Measurements from ENCODE around the gene PRPF19. TPM values are rescaled to one million over a fixed set of nuclear protein-coding genes. Genes with fewer than 3 reads are reported as not detected.

PRPF19 gene
- total and polyA plus RNA-seq, 9 of the 15 experiments (the other 6 are each of a cell fraction or from before 2014, with no cell fraction given) = 9.4 to 212 (median 73.2) TPM

DNA sequence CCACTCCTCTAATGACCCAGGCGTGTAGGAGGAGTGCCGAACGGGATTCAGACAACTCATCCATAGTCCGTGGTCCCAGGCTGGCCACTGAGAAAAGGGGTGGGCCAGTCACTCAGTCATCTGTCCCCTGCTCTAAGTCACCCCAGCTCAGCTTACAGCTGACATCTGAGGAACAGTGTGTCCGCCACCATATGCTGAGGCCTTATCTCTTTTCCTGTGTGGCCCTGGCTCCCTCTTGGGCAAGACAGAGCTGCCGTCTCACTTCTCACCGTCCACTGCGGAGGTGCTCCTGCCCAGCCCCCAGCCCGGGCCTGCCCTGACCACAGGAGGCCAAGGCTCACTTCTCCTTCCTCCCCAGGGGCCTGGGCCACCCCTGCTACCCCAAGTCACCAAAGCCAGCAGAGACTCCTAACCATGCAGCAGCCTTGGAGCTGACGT lies 57.7 kb downstream of the PRPF19 start (continued):
- no peak for TF ChIP-seq ZBTB49 (CRISPR knock-in tag; IDR thresholded peaks at IDR 0.05; ENCODE audit: borderline replicate concordance)
- TF ChIP-seq RAD51 (IDR thresholded peaks at IDR 0.05; ENCODE audit: borderline replicate concordance, low read depth) = no peak
- no peak for TF ChIP-seq SETDB1 (IDR thresholded peaks at IDR 0.05; ENCODE audit: low read length)
- TF ChIP-seq ARID2 (IDR thresholded peaks at IDR 0.05) = no peak
- TF ChIP-seq, protein P1, sequence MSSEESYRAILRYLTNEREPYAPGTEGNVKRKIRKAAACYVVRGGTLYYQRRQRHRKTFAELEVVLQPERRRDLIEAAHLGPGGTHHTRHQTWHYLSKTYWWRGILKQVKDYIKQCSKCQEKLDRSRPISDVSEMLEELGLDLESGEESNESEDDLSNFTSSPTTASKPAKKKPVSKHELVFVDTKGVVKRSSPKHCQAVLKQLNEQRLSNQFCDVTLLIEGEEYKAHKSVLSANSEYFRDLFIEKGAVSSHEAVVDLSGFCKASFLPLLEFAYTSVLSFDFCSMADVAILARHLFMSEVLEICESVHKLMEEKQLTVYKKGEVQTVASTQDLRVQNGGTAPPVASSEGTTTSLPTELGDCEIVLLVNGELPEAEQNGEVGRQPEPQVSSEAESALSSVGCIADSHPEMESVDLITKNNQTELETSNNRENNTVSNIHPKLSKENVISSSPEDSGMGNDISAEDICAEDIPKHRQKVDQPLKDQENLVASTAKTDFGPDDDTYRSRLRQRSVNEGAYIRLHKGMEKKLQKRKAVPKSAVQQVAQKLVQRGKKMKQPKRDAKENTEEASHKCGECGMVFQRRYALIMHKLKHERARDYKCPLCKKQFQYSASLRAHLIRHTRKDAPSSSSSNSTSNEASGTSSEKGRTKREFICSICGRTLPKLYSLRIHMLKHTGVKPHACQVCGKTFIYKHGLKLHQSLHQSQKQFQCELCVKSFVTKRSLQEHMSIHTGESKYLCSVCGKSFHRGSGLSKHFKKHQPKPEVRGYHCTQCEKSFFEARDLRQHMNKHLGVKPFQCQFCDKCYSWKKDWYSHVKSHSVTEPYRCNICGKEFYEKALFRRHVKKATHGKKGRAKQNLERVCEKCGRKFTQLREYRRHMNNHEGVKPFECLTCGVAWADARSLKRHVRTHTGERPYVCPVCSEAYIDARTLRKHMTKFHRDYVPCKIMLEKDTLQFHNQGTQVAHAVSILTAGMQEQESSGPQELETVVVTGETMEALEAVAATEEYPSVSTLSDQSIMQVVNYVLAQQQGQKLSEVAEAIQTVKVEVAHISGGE (CRISPR knock-in tag; IDR thresholded peaks at IDR 0.05) = no peak
- TF ChIP-seq ATF1 (CRISPR knock-in tag; IDR thresholded peaks at IDR 0.05) = no peak
- TF ChIP-seq ATF1 (tag; IDR thresholded peaks at IDR 0.05) = 0 out of 2 replicates have a peak, but pooled peaks have one; percentile 31
- TF ChIP-seq ZNF318 (IDR thresholded peaks at IDR 0.05; ENCODE audit: borderline replicate concordance in 1 of 2, low read depth in 1 of 2) = no peak
- TF ChIP-seq ZNF184 (CRISPR knock-in tag; IDR thresholded peaks at IDR 0.05) = no peak
- TF ChIP-seq U2AF1 (optimal IDR thresholded peaks at IDR 0.05; ENCODE audit: low read depth, low read length) = no peak
- no peak for TF ChIP-seq EP300 (IDR thresholded peaks at IDR 0.05; ENCODE audit: low read length)
- TF ChIP-seq HDAC8 (tag; IDR thresholded peaks at IDR 0.05) = no peak
- no peak for TF ChIP-seq ID3 (CRISPR knock-in tag; IDR thresholded peaks at IDR 0.05)
- TF ChIP-seq ID3 (tag; IDR thresholded peaks at IDR 0.05) = no peak
